Caco-2 (cell line): ENCODE results near the gene ARHGAP11B.
A peak's percentile ranks its signal among the peaks of the same experiment; 100 is the strongest.
"Not testable (repeated sequence)": the region's sequence is repeated elsewhere in the genome, so short reads cannot be mapped to it uniquely, and the experiment has no call there.

Source experiments
- BruUV-seq: library from RNA; stranded (reverse); fragments of 400-500 nt; replicated peaks from 2 replicates; lab custom pipeline; 2021; lab: Mats Ljungman, UMichigan
- CTCF ChIA-PET: fragments of 300-600 bp; sonication (Branson Sonifier 250); formaldehyde crosslinking; loops from one replicate; lab custom pipeline; 2022; ENCODE audit warnings: antibody characterized with exemption; lab: Charles Lee
- POLR2A ChIA-PET: fragments of 300-600 bp; sonication (Branson Sonifier 250); formaldehyde crosslinking; loops from one replicate; lab custom pipeline; 2022; ENCODE audit warnings: antibody characterized with exemption; lab: Charles Lee
- DNase-seq, 2 experiments: peaks; one replicate each; pipeline versions ENCODE4 v3.0.0 to v3.0.0-alpha.2; 2020 to 2022
- H3K27me3 ChIP-seq: replicated peaks from 2 replicates; pipeline ENCODE4 v1.6.0; 2011; ENCODE audit warnings: low read length; ENCODE audit not compliant: control insufficient read depth, insufficient read depth
- H3K36me3 ChIP-seq: 2 replicates; pipeline ENCODE4 v1.5.1; 2011; ENCODE audit warnings: low read length; ENCODE audit not compliant: control insufficient read depth, insufficient read depth
- H3K4me1 ChIP-seq: fragments of 250-450 bp; sonication (Bioruptor Pico); 2 replicates; pipeline ENCODE4 v1.5.1; 2020; ENCODE audit warnings: mild to moderate bottlenecking
- H3K4me3 ChIP-seq: 2 replicates; pipeline ENCODE4 v1.5.1; 2011; ENCODE audit warnings: low read depth, mild to moderate bottlenecking, control low read depth, low read length
- H3K9me3 ChIP-seq: fragments of 250-450 bp; sonication (Bioruptor Pico); 2 replicates; pipeline ENCODE4 v1.5.1; 2020; ENCODE audit warnings: mild to moderate bottlenecking, moderate library complexity
- H3K27ac Mint-ChIP-seq: one replicate; pipeline ENCODE4 v1.8.0; 2022; ENCODE audit warnings: mixed read lengths; ENCODE audit not compliant: unreplicated experiment
- H3K27me3 Mint-ChIP-seq: one replicate; pipeline ENCODE4 v1.8.0; 2022; ENCODE audit warnings: mixed read lengths; ENCODE audit not compliant: insufficient read depth, unreplicated experiment
- H3K36me3 Mint-ChIP-seq: one replicate; pipeline ENCODE4 v1.8.0; 2022; ENCODE audit warnings: mild to moderate bottlenecking, mixed read lengths; ENCODE audit not compliant: insufficient read depth, unreplicated experiment
- H3K4me1 Mint-ChIP-seq: one replicate; pipeline ENCODE4 v1.8.0; 2022; ENCODE audit warnings: low read depth, mixed read lengths; ENCODE audit not compliant: unreplicated experiment
- H3K4me3 Mint-ChIP-seq: one replicate; pipeline ENCODE4 v1.8.0; 2022; ENCODE audit warnings: mild to moderate bottlenecking, moderate library complexity, mixed read lengths; ENCODE audit not compliant: unreplicated experiment
- H3K9me3 Mint-ChIP-seq: one replicate; pipeline ENCODE4 v1.8.0; 2022; ENCODE audit warnings: mixed read lengths; ENCODE audit not compliant: unreplicated experiment
- CTCF ChIP-seq, 2 experiments: fragments of 200-600 bp in 1 of 2; IDR thresholded peaks; 1 replicate in 1 of 2; 2 replicates in 1 of 2; pipeline versions ENCODE4 v1.5.1 to v1.8.0; 2011 to 2022; ENCODE audit warnings: antibody characterized with exemption in 1 of 2, control low read depth in 1 of 2, inconsistent platforms in 1 of 2, low read depth in 1 of 2, low read length in 1 of 2, mild to moderate bottlenecking in 1 of 2, moderate library complexity in 1 of 2; ENCODE audit not compliant: insufficient read depth in 1 of 2, severe bottlenecking in 1 of 2, unreplicated experiment in 1 of 2
- intact Hi-C: fragments of 100-400 bp; cut with micrococcal nuclease; formaldehyde crosslinking; loops from one replicate; pipeline ENCODE4 v1.10.0; 2022; ENCODE audit not compliant: unreplicated experiment

ARHGAP11B gene

DNA sequence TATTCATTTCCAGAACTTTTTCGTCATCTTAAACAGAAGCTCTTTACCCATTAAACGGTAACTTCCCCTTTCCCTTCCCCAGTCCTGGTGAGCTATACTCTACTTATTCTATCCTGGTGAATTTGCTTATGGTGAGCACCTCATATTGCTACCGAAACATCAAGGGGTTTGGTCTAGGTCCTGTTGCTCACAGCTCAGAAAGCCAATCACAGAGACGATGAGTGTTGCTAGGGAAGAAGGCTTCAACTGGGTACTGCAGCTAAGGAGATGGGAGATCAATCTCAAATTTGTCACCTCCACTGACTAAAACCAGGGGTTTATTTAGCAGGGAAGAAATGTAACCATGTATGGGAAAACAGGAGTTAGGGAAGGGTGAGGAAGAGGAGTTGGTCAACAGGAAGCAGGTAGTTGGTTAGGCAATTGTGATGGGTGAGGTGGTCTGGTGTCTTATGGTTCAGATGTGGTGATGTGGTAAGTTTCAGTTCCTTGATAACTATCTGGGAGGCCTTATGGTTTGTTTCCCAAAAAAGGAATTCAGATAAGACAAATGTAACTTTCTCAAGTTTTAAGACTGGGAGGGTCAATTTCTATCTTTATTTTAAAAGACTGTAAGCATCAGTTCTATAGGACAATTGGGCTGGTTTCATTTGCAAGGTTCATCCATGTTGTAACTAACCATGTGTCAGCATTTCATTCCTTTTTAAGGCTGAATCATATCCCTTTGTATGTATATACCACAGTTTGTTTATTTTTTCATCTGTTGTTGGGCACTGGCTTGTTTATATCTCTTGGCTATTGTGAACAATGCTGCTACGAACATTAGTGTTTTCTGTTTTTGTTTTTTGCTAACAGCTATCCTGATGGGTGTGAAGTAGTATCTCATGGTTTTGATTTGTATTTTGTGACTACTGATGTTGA is 24.3 kb downstream of the ARHGAP11B start:
- no peaks in the 10 kb centered on the region for H3K9me3 Mint-ChIP-seq
- H3K9me3 ChIP-seq, result no peaks in the 10 kb centered on the region
- H3K4me3 ChIP-seq, result no peak overlapping the region
- H3K4me1 Mint-ChIP-seq, result no peaks in the 10 kb centered on the region
- no peaks in the 10 kb centered on the region for H3K4me1 ChIP-seq
- POLR2A ChIA-PET, result no interaction called here
- H3K36me3 ChIP-seq, result no peaks in the 10 kb centered on the region
- no peaks in the 10 kb centered on the region for H3K27me3 Mint-ChIP-seq
- H3K27me3 ChIP-seq, result no peaks in the 10 kb centered on the region
- BruUV-seq, result no TSS peak
- intact Hi-C loops, result no loop called here
- peaks cover 66% of the 10 kb centered on the region for H3K36me3 Mint-ChIP-seq
- no peak for TF ChIP-seq CTCF (IDR thresholded peaks at IDR 0.05; ENCODE audit: insufficient read depth in 1 of 2, low read depth in 1 of 2, low read length in 1 of 2, severe bottlenecking in 1 of 2, unreplicated experiment in 1 of 2)
- no peak overlapping the region for H3K4me3 Mint-ChIP-seq
- CTCF ChIA-PET, result no interaction called here
- no peak for DNase-seq
- H3K27ac Mint-ChIP-seq, result peak overlapping the region; percentile 11

DNA sequence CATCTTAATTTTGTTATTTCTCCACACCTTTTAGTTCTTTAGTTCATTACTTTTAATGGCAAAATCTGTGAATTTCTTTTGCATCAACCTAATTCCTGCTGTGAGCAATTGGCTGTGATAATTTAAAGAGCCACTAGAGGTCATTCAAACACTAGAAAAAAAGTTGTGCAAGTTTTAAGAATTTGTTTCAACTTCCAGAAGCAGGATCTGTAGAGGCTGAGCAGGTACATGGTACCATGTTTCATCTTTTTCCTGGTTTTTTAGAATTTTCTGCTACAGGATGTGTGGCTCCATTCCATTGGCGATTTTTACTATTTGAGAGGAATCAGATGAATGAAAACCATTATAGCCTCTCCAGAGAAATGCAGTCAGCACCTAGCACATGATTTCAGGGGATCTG is 35.2 kb downstream of the ARHGAP11B start:
- intact Hi-C loops, result loop anchor here (10.0 kb wide), 3 partner anchors 94 to 464 kb away; no protein-coding TSS in a partner anchor
- H3K27ac Mint-ChIP-seq, H3K36me3 ChIP-seq, H3K27me3 ChIP-seq, H3K27me3 Mint-ChIP-seq, H3K4me1 Mint-ChIP-seq, CTCF ChIA-PET, H3K9me3 Mint-ChIP-seq, H3K4me3 Mint-ChIP-seq, H3K4me1 ChIP-seq, POLR2A ChIA-PET, H3K9me3 ChIP-seq, H3K4me3 ChIP-seq, BruUV-seq: not testable (repeated sequence)
- TF ChIP-seq CTCF (IDR thresholded peaks at IDR 0.05; ENCODE audit: insufficient read depth in 1 of 2, low read depth in 1 of 2, low read length in 1 of 2, severe bottlenecking in 1 of 2, unreplicated experiment in 1 of 2), result peak; percentile 39 to 61
- H3K36me3 Mint-ChIP-seq, result peaks cover 56% of the 10 kb centered on the region
- DNase-seq, result peak in 1 of 2 experiments; percentile 30

DNA sequence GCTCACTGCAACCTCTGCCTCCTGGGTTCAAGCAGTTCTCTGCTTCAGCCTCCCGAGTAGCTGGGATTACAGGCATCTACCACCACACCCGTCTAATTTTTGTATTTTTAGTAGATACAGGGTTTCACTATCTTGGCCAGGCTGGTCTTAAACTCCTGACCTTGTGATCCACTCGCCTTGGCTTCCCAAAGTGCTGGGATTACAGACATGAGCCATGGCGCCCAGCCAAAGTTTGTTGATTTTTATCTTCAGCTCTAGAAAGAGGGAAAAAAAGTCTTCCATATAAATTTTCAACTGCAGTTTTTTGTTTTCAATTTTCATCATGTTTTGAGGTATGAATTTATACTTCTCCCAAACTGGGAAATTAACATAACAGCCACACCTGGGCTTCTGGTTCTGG is 43.7 kb downstream of the ARHGAP11B start:
- DNase-seq, H3K4me1 Mint-ChIP-seq, H3K27ac Mint-ChIP-seq, H3K36me3 ChIP-seq, POLR2A ChIA-PET, H3K4me1 ChIP-seq, H3K27me3 ChIP-seq, CTCF ChIA-PET, BruUV-seq, H3K4me3 Mint-ChIP-seq, H3K4me3 ChIP-seq, H3K9me3 Mint-ChIP-seq, H3K9me3 ChIP-seq, H3K27me3 Mint-ChIP-seq: not testable (repeated sequence)
- intact Hi-C loops, result loop anchor here (10.0 kb wide), 3 partner anchors 85 to 455 kb away; no protein-coding TSS in a partner anchor
- peaks cover 63% of the 10 kb centered on the region for H3K36me3 Mint-ChIP-seq
